HG03520 (cell line): ENCODE measurements around the gene ATXN7L1.
"Not testable (repeated sequence)": the region's sequence is repeated elsewhere in the genome, so short reads cannot be mapped to it uniquely, and the experiment has no call there.

Source experiments
- ATAC-seq: cut with Tn5 transposase; IDR thresholded peaks from one replicate; pipeline ENCODE4 v1.9.1; 2021; ENCODE audit warnings: mild to moderate bottlenecking, moderate library complexity; ENCODE audit not compliant: unreplicated experiment

Gene ATXN7L1

GRCh38 chr7:105862770-105863169 is 13.6 kb downstream of the ATXN7L1 start:
- ATAC-seq: no peak

DNA sequence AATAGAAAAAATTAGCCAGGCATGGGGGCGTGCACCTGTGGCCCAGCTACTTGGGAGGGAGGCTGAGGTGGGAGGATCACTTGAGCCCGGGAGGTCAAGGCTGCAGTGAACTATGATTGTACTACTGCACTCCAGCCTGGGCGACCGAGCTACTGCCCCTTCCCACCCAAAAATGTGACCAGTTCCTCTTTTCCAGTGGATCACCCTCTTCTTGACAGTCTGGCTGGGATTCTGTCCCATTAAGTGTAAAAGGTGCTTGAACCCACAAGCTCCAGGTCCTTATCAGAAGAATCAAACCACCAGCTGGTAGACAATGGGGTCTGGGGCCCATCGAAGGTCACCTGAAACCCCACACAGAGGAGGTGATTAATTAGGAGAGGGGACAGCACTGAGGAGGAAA is 14.1 kb downstream of the ATXN7L1 start:
- ATAC-seq: no peak

DNA sequence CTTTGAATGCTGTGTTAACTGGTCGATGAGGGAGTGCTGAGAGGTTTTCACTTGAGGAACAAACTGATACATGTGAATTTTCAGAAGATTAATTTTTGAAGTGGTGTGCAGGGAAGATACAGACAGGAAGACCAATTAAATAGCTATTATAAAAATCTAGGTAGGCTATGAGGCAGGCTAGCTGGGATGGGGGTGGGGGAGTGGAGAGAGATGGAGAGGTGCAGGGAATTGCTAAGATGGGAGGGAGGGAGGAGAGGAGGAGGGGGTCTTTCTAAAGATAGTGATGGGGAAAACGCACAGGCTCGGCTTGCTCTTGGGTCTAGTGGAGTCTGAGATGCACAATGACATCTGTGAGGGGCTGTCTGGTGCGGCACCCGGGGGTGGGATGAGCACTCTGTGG is 15.2 kb downstream of the ATXN7L1 start:
- ATAC-seq: no peak

DNA sequence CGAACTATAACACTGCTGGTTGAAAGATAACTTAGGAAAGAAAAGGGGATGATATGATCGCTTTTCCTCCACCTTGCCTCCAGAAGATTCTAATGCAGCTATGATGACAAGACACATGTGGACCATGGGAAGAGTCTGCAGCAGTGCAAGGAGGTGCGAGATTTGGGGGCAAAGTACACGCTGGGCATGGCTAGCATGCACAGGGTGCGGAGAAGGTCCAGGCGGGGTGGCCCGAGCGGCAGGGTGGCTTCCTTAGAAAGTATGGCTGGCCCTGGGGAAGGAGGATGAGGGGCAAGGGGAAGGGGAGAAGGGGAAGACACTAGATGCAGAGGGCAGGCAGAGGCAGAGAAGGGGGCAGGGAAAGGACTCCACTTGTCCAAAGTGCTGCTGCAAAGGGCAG is 15.6 kb downstream of the ATXN7L1 start:
- ATAC-seq: no peak

DNA sequence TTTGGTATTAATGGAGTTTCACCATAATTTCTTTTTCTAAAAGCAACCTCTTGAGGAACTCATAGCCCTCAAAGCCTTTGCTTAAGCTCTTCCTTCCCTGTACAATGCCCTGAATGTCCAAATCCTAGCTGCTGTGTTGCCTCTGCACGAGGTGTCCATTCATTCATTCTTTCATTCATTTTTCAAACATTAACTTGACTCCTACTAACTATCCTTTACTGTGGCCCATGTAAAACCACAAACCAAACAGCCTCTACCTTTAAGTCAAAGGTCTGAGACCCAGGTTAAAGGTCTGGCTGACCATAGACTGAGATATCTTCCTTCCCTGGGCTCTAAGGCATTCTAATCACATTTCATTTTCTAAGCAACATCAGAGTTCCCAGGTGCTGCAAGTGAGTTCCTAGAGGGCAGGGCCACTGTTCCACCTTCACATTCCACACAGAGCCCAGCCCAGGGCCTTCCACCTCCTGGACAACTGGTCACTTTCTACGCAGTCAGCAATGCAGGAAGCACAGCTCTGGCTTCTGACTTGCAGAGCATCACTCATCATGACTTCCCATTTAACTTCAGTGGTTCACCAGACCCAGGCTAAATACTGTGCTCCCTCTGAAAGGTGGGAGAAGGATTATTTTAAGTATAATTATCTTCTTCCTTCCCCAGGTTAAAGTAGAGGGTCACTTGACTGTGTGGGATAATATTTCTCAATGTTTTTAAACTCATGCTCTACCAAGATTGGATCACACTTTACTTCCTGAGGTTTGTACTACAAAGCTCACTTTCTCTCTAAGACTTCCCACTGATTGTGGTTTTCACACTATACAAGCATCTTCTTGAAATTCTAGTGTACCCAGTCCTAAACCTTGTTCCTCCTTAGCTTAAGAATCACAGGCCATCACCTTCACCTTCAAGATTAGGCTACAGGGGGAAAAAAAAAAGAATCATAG is 19.1 kb downstream of the ATXN7L1 start:
- ATAC-seq: no peak

DNA sequence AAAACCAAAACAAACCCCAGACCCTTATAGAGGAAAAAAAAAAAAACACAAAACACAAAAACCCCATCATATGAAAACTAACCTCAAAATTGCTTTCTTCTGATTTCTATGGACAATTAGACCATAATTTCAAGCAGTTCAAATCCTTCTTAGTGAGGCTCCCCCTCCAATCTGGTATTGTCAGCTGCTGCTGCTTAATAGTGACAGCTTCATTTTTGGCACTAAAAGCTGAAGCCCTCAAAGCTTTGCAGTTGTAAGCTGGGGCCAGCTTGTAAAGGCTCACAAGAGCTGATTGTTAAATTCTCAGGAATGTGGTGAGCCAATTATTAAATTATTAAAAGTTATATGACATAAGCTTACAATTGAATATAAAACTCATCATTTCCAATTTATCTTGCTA is 21.9 kb downstream of the ATXN7L1 start:
- ATAC-seq: no peak

- ATAC-seq: no peak
Observed at GRCh38 chr7:105853931-105854419, 22.4 kb downstream of the ATXN7L1 start.

GRCh38 chr7:105851064-105851463 is 25.3 kb downstream of the ATXN7L1 start:
- no peak for ATAC-seq

- ATAC-seq: no peak
Observed at GRCh38 chr7:105849122-105849855, 27.1 kb downstream of the ATXN7L1 start.

- ATAC-seq: no peak
Observed at GRCh38 chr7:105846404-105846803, 30.0 kb downstream of the ATXN7L1 start.

DNA sequence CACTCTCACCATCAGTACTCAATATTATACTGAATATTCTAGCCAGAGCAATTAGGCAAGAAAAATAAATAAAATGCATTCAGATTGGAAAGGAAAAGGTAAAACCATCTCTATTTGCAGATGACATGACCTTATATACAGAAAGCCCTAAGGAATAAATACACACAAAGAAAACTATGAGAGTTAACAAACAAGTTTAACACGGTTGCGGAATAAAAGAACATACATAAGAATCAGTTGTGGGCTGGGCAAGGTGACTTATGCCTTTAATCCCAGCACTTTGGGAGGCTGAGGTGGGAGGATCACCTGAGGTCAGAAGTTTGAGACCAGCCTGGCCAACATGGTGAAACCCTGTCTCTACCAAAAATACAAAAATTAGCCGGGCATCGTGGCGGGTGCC is 31.7 kb downstream of the ATXN7L1 start:
- ATAC-seq: not testable (repeated sequence)

DNA sequence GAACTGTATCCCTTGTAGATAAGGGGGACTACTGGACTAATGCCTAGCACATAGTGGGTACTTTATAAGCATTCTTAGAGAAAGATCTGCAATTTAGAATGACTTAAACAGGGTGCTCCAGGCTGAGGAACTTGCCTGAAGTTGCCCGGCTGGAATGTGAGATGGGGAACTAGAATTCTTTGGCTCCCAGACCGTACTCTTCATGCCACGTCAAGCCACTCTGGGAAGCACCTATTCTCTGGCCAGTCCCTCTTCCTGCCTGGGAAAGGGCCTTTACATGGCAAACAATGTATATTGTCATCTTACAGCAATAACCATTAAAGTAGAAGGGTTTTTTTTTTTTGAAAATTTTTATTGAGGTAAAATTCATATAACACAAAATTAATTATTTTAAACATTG is 34.5 kb downstream of the ATXN7L1 start:
- ATAC-seq: no peak

DNA sequence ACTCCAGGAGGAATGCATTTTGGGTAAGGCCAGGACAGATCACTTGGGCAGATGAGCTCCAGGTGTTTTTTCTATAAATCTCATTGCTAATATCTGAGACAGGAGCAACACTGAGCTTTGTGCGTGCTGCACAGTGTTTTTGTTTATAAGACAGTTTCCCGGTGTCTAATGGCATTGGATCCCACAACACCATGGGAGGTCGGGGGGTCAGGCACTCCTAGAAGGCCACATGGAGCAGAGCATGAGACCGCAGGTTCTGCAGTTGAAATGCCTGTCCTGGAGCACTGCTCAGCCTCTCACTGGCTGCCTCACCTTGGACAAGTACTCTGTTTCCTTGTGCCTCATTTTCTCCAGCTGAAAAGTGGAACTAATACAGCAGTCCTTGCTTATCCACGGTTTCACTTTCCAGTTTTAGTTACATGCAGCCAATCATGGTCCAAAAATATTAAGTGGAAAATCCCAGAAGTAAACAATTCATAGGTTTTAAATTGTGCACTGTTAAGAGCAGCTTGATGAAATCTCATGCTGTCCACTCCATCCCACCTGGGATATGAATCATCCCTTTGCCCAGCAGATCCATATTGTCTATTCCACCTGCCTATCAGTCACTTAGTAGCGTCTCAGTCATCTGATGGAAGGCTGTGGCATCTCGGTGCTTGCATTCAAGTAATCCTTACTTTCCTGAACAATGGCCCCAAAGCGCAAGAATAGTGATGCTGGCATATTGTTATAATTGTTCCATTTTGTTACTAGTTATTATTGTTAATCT is 35.2 kb downstream of the ATXN7L1 start:
- no peak for ATAC-seq

GRCh38 chr7:105839266-105839665 is 37.1 kb downstream of the ATXN7L1 start:
- no peak for ATAC-seq

GRCh38 chr7:105838627-105839231 is 37.7 kb downstream of the ATXN7L1 start:
- ATAC-seq: no peak

DNA sequence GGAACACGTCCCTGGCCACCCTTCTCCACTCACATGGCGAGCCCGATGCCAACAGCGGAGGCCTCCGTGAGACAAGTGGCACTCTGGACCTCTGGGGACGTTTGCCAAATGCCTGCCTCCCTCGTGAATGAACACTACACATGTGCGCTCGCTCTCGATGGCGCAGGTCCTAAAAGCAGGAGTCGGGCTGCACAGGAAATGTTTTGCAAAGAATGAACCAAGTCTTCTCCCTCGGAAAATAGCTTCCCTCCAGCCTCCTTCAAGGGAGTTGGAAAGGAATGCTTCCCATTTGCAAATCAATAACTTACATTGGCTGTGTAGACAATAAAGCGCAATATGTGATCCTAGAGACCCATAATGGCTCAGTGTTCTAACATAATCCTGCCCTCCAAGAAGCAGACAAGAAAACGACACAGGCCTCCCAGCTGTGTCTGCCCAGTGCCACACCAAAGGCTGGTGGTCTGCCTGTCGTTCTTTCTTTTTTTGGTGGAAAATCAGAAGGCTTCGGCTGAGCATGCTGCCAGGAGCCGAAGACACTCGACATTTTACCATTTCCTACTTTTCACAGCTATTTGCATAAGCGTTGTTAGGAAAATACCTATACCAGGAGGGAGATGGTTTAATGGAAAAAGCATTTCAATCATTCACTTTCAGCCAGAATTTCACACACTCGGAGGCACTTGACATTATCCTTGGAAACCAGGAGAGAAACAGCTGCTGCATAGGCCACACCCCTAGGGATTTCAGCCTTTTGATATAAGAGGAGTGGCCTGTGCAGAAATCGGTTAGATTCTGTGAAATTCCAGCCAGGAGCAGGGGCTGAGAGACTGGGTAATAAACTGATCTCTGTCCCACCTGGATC is 38.4 kb downstream of the ATXN7L1 start:
- ATAC-seq: no peak

DNA sequence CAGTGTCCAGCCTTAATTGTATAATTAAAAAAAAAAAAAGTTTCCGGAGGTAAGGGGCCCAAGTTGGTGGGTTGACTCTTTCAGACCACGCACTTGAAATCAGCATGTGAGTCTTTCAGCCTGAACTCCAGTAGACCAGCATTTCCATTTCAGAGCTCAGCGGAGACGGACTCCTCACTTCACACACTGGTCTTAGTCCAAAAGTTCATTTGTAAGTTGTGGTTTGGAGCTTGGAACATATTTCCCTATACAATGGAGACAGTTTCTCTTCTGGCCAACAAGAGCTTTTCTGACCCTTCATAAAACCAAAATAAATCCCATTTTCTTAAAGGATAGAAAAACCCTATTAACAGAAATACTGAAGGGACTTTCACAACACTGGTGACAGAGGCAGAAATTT is 41.0 kb downstream of the ATXN7L1 start:
- ATAC-seq: no peak

- no peak for ATAC-seq
Observed at GRCh38 chr7:105831824-105832535, 44.4 kb downstream of the ATXN7L1 start.

DNA sequence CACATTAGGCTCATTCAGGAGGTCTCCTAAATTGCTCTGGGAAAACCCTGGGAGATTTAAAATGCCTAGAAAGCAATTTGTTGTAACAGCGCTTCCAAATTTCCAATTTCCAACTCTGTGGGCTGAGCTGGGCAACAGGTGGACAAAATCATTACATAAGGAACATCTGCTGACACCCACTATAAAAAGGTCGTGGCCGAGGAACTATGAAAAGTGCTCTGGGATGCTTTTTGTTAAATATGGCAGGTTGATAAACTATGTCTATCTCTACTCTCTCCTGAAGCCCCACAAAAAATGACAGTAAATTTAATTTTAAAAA is 45.1 kb downstream of the ATXN7L1 start:
- ATAC-seq: no peak
